UCSD-AML1 (cell line): Measurements from ENCODE around the gene CXorf58.
A peak's percentile ranks its signal among the peaks of the same experiment; 100 is the strongest.

Experiments used
- DNase-seq: peaks from one replicate; lab custom pipeline; 2025; ENCODE audit not compliant: unreplicated experiment; lab: John Stamatoyannopoulos, UW

The CXorf58 gene

GRCh38 chrX:23900220-23900797 lies 7.5 kb upstream of the CXorf58 start:
- no peak for DNase-seq

DNA sequence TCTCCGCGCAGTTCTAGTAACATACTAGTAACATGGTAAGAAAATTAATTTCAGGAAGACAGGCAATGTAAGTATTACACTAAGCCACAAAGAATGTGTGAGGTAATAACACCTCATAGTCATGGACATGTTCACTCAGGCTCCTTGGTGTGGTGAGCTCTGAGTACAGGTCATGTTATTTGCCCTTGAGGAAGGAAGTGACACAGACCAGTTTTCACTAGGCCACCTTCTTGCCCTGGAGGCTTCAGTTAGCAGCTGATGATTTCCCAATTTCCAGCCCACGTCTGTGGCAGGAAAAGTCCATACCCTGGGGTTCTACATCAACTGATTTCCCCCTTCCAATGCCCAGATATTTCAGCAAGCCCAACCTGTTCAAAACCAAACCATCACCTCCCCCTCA lies 6.7 kb upstream of the CXorf58 start:
- DNase-seq = no peak

DNA sequence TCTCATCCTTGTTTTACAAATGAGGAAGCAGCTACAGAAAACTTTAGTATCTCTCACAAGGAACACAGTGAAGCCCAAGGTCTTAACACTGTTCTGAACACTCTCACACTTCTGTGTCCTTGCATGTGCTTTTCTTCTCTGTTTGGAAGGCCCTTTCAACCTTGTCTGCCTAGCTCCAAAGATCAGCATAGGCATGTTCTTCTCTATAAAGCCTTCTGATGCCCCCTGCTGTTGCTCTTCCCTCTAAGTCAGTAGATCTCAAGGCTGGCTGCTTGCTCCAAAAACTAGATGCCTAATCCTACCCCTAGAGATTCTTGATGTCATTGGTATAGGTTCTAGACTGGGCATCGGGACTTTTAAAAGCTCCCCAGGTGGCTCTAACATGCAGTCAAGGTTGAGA lies 6.0 kb upstream of the CXorf58 start:
- DNase-seq = peak; percentile 20

DNA sequence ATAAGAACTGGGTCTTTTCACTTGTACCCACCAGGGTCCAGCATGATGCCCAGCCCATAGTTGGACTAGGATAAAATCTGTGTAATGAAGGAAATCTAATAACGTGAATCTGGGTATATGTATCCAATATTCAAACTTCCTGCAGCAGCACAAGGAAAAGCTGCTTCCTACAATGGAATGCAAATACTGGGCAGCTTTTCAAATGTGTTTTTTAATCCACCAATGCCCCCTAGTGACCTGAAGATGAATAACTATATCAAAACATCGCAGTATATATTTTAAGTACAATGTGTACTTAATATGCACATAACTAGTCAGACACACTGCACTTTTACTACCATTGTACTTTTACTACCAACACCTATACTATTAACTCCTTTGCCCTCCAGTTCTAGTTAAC lies 5.4 kb upstream of the CXorf58 start:
- no peak for DNase-seq

- no peak for DNase-seq
These were observed 3.7 kb upstream of the CXorf58 start for GRCh38 chrX:23904096-23904495.

DNA sequence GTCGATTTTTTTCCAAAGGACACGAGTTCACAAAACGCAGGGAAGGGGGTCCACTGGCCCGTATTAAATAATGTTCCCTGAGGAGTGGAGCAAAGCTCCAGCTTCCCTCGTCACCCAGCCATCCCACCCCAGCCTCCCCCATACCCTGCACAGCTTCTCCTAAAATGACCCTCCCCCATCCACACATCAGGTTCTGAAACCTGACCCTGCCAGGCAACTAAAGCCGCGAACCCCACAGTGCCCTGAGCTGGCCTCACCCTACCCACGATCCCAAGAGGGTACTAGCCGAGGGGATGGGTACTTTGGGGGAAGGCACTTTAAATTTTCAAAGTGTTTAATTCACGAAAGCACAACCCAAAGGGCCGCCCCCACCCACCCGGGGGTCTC lies 702 bp upstream of the CXorf58 start:
- DNase-seq = no peak

- DNase-seq = no peak
These were observed 606 bp downstream of the CXorf58 start for GRCh38 chrX:23908219-23909004.

DNA sequence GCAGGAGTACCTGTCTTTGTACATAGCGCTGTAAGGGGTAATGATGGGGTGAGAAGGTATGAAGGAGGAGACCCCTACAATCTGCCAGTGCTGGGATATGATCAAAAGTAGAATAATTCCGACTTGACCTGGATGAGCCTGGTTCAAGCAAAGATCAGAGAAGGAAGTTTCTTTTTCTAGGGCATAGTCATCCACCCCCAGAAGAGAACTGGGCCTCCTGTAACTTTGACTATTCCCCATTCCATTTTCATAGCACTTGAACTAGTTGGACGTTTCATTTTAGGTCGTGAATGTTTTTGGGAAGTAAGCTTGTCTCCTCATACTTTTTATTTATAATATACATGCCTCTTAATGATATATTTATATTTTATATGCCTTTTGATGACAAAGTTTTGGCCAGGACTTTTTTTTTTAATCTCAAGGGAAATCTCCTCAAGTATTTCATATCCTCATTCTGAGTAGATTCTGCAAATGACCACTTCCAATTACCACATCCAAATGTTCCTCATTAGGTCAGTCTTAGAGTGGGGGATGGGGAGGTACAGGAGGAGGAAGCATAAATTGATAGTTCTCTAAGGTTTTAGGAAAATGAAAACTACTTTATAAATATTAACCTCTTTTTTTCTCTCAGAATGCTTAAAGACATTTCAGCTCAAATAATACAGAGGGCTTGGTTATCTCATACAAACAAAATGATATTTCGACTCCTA lies 3.5 kb downstream of the CXorf58 start:
- DNase-seq = no peak

GRCh38 chrX:23919148-23919547 lies 11.3 kb downstream of the CXorf58 start:
- DNase-seq = no peak

GRCh38 chrX:23919706-23920320 lies 12.0 kb downstream of the CXorf58 start:
- no peak for DNase-seq

DNA sequence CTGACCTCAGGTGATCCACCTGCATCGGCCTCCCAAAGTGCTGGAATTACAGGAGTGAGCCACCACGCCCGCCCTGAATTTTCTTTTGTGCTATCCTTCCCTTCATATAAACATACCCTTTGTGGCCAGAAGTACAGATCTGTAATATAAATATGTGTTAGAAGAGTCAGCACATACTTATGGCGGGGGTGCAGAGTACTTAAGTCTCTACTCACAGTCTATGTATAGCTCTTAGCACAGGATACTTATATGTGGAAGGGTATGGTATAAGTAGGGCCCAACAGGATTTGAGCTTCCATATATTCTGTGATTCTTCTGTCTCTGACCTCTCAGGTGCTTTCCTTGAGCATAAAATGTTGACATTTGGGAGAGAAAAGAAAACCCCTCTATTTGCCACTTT lies 18.2 kb downstream of the CXorf58 start:
- no peak for DNase-seq

- DNase-seq = no peak
These were observed 23.2 kb downstream of the CXorf58 start for GRCh38 chrX:23930894-23931604.

DNA sequence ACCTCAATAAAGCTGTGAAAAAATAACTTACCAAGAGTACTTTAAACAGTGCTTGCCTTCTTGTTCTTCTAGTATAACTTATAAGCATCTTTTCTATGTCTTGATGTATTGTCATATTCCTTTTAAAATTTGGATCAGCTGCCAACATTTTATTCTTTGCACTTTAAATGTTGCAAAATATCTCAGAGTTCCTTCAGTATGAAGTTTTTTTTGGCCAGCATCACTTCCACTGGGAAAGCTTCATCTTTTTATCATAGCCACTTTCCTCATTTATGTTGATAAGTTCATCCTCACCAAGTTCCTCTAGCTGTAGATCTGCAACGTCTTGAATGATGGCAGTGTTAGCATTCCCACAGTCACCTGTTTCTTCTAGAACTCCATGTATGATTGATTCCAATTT lies 24.2 kb downstream of the CXorf58 start:
- DNase-seq = no peak

DNA sequence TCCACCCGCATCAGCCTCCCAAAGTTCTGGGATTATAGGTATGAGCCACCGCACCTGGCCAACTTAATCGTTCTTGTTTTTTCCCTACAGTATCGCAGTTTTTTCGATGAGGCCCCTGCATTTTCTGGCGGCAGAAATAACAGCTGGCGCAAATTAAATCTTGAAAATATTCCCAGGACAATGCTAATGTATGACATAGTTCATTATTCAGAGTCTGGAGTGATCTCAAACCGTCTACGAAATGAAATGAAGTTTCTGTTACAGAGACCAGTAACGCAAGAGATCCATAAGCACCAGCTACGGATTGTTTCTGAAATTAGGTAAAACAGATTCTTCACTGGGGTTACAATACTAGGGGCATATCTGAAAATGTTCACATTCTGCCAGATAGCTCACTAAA lies 27.3 kb downstream of the CXorf58 start:
- no peak for DNase-seq

- no peak for DNase-seq
These were observed 28.4 kb downstream of the CXorf58 start for GRCh38 chrX:23936180-23936579.

GRCh38 chrX:23937100-23937499 lies 29.3 kb downstream of the CXorf58 start:
- no peak for DNase-seq

DNA sequence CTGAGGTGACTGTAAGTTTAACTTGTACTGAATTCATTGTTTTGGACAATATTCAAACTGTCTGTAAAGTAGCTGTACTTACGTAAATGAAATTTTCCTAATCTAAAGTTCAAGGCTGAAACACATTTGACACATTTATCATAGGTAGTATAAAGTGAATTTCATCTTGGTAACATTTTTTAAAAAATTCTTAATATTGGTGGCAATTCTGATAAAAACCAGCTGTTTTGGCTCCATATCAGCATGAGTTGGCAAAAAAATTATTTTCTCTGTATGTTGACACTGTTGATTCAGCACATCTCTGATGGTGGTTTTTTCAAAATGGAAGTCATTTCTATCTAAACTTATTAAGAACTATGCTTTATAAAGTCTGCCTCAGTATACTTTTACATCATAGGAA lies 30.9 kb downstream of the CXorf58 start:
- DNase-seq = no peak

GRCh38 chrX:23939203-23939602 lies 31.4 kb downstream of the CXorf58 start:
- no peak for DNase-seq

DNA sequence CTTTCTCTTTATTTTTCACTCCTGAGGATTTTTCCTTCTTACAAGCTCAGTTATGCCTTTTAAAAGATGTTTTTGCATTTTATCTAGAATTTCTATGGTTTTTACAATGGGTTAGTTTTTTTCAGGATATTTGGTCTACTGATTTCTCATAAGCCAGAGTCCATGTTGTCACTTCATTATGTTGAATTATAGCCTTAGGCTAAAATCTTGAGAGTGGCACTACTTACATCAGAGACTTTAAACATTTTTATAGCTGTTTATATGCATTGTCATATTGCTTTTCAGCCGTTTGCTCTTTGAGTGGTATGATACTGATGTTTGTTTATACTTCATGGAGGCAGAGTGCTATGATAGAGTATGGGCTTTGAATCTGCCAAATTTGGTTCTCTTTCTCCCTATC lies 36.4 kb downstream of the CXorf58 start:
- DNase-seq = no peak

DNA sequence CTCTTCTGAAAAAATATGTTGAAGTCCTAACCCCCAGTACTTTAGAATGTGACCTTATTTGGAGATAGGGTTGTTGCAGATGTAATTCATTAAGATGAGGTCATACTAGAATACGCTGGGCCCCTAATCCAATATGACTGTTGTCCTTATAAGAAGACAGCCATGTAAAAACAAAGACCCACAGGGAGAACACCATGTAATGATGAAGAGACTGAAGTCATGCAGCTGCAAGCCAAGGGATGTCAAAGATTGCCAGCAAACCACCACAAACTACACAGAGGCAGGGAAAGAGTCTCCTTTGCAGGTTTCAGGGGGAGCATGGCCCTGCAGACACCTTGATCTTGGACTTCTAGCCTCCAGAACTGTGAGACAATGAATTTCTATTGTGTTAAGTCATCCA lies 37.4 kb downstream of the CXorf58 start:
- no peak for DNase-seq

DNA sequence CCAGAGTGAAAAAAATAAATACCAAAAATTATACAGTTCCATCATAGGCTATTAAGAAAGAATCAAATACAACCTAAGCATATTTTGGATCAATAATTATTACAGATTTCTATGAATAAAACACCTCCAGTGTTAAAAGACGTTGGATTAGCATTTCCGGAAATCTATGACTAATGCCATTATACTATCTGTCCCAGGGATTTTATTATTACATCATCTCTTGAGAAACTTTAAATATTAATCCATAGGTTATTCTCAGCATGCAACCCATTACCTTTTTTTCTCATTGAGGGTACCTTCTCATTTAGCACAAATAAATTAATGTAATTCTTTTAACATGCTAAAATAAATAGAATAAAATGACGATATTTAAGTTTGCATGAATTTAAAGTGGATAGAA lies 44.6 kb downstream of the CXorf58 start:
- DNase-seq = no peak
